IMR-90 (cell line): Measurements from ENCODE around the gene LHX8. TPM values are rescaled to one million over a fixed set of nuclear protein-coding genes. Genes with fewer than 3 reads are reported as not detected.

Source experiments
- ATAC-seq: fragments of 200-7000 bp; cut with Tn5 transposase; 2 replicates; pipeline ENCODE4 v1.9.1; 2020; ENCODE audit warnings: low read depth, mild to moderate bottlenecking, moderate library complexity
- BruUV-seq: library from RNA; stranded (reverse); fragments of 400-500 nt; replicated peaks from 2 replicates; lab custom pipeline; 2021; lab: Mats Ljungman, UMichigan
- CTCF ChIA-PET: fragments of 300-600 bp; formaldehyde crosslinking; extraction: SDS; loops from one replicate; lab custom pipeline; 2021; ENCODE audit warnings: antibody characterized with exemption; lab: Yijun Ruan, JAX
- POLR2A ChIA-PET: fragments of 300-600 bp; sonication (Branson Sonifier 250); formaldehyde crosslinking; loops from one replicate; lab custom pipeline; 2022; ENCODE audit warnings: antibody characterized with exemption; ENCODE audit not compliant: unreplicated experiment; lab: Charles Lee
- DNase-seq: peaks from one replicate; pipeline ENCODE4 v3.0.0; 2013
- H2AFZ ChIP-seq: replicated peaks from 2 replicates; pipeline ENCODE3; 2013; ENCODE audit warnings: low read length, mild to moderate bottlenecking; ENCODE audit not compliant: poor library complexity
- H2AK5ac ChIP-seq: 2 replicates; pipeline ENCODE4 v1.6.1; 2013; ENCODE audit warnings: low read depth, low read length, inconsistent platforms
- H2AK9ac ChIP-seq: replicated peaks from 2 replicates; pipeline ENCODE3; 2013; ENCODE audit warnings: mild to moderate bottlenecking, low read depth, low read length, moderate library complexity; ENCODE audit not compliant: poor library complexity
- H2BK120ac ChIP-seq: 2 replicates; pipeline ENCODE4 v1.6.1; 2013; ENCODE audit warnings: low read depth, low read length, inconsistent platforms
- H2BK15ac ChIP-seq: 3 replicates; pipeline ENCODE4 v1.6.1; 2013; ENCODE audit warnings: low read depth, low read length, inconsistent platforms
- H2BK20ac ChIP-seq: 2 replicates; pipeline ENCODE4 v1.6.1; 2013; ENCODE audit warnings: low read depth, mild to moderate bottlenecking, inconsistent platforms, low read length, moderate library complexity
- H2BK5ac ChIP-seq: 2 replicates; pipeline ENCODE4 v1.6.1; 2013; ENCODE audit warnings: mild to moderate bottlenecking, low read depth, low read length, inconsistent platforms; ENCODE audit not compliant: poor library complexity, severe bottlenecking
- H3K14ac ChIP-seq: replicated peaks from 2 replicates; pipeline ENCODE4 v1.6.1; 2013; ENCODE audit warnings: low read depth, low read length, inconsistent platforms
- H3K18ac ChIP-seq: 2 replicates; pipeline ENCODE4 v1.6.1; 2013; ENCODE audit warnings: low read depth, low read length, control low read depth
- H3K23ac ChIP-seq: 2 replicates; pipeline ENCODE4 v1.6.1; 2013; ENCODE audit warnings: low read depth, low read length, inconsistent platforms
- H3K27ac ChIP-seq: 2 replicates; pipeline ENCODE4 v1.5.1; 2013; ENCODE audit warnings: mild to moderate bottlenecking, control low read depth, low read length; ENCODE audit not compliant: insufficient read depth
- H3K27me3 ChIP-seq: 2 replicates; pipeline ENCODE4 v1.6.1; 2013; ENCODE audit warnings: low read length; ENCODE audit not compliant: control insufficient read depth, insufficient read depth
- H3K36me3 ChIP-seq: 2 replicates; pipeline ENCODE4 v1.6.1; 2013; ENCODE audit warnings: low read length, mixed read lengths; ENCODE audit not compliant: control insufficient read depth, insufficient read depth
- H3K4ac ChIP-seq: 2 replicates; pipeline ENCODE4 v1.6.1; 2013; ENCODE audit warnings: low read depth, low read length, inconsistent platforms
- H3K4me1 ChIP-seq: 2 replicates; pipeline ENCODE4 v1.6.1; 2013; ENCODE audit warnings: low read length, mixed read lengths; ENCODE audit not compliant: control insufficient read depth, insufficient read depth
- H3K4me2 ChIP-seq: 2 replicates; pipeline ENCODE4 v1.6.1; 2013; ENCODE audit warnings: low read depth, mild to moderate bottlenecking, control low read depth, low read length, moderate library complexity
- H3K4me3 ChIP-seq: 2 replicates; pipeline ENCODE4 v1.5.1; 2013; ENCODE audit warnings: low read depth, mild to moderate bottlenecking, control low read depth, low read length, moderate library complexity; ENCODE audit not compliant: insufficient read depth
- H3K56ac ChIP-seq: 2 replicates; pipeline ENCODE4 v1.6.1; 2013; ENCODE audit warnings: low read length, inconsistent platforms; ENCODE audit not compliant: insufficient read depth; ENCODE audit errors: extremely low read depth
- H3K79me1 ChIP-seq, 2 experiments: 2 replicates each; pipeline ENCODE4 v1.6.1; 2013; ENCODE audit warnings: low read length in 2 of 2, inconsistent platforms in 1 of 2, low read depth in 1 of 2
- H3K9ac ChIP-seq: 2 replicates; pipeline ENCODE4 v1.6.1; 2013; ENCODE audit warnings: low read depth, low read length, control low read depth
- H3K9me1 ChIP-seq: 2 replicates; pipeline ENCODE4 v1.6.1; 2013; ENCODE audit warnings: low read length, inconsistent platforms; ENCODE audit not compliant: insufficient read depth
- H3K9me3 ChIP-seq: 2 replicates; pipeline ENCODE4 v1.6.1; 2013; ENCODE audit warnings: low read length; ENCODE audit not compliant: control insufficient read depth, insufficient read depth
- H4K20me1 ChIP-seq: 2 replicates; pipeline ENCODE4 v1.6.1; 2013; ENCODE audit warnings: low read length, inconsistent platforms; ENCODE audit not compliant: insufficient read depth
- H4K5ac ChIP-seq: 2 replicates; pipeline ENCODE4 v1.6.1; 2013; ENCODE audit warnings: mild to moderate bottlenecking, low read depth, low read length, control low read depth
- H4K8ac ChIP-seq, 2 experiments: 2 replicates each; pipeline ENCODE4 v1.6.1; 2013; ENCODE audit warnings: low read depth in 2 of 2, low read length in 2 of 2, control low read depth in 1 of 2, inconsistent platforms in 1 of 2
- H4K91ac ChIP-seq: 2 replicates; pipeline ENCODE4 v1.6.1; 2013; ENCODE audit warnings: low read depth, low read length, inconsistent platforms; ENCODE audit not compliant: insufficient read depth
- CEBPB ChIP-seq: IDR thresholded peaks from 2 replicates; pipeline ENCODE4 v1.6.1; 2012; ENCODE audit warnings: low read depth, low read length, improper control_type of control experiment
- CHD1 ChIP-seq: IDR thresholded peaks from 2 replicates; pipeline ENCODE4 v1.6.1; 2012; ENCODE audit warnings: low read depth, low read length, improper control_type of control experiment
- FOS ChIP-seq: fragments of 150-350 bp; IDR thresholded peaks from 2 replicates; pipeline ENCODE4 v1.6.1; 2016; ENCODE audit warnings: low read depth, low read length
- MAZ ChIP-seq: IDR thresholded peaks from 2 replicates; pipeline ENCODE4 v1.6.1; 2012; ENCODE audit warnings: low read depth, mild to moderate bottlenecking, low read length, improper control_type of control experiment, moderate library complexity, borderline replicate concordance
- MXI1 ChIP-seq: IDR thresholded peaks from 2 replicates; pipeline ENCODE4 v1.6.1; 2012; ENCODE audit warnings: low read depth, mild to moderate bottlenecking, low read length, moderate library complexity, borderline replicate concordance
- RFX5 ChIP-seq: IDR thresholded peaks from 2 replicates; pipeline ENCODE4 v1.8.0; 2012; ENCODE audit warnings: low read depth, mild to moderate bottlenecking, low read length, moderate library complexity
- USF2 ChIP-seq: fragments of 150-350 bp; IDR thresholded peaks from 2 replicates; pipeline ENCODE4 v1.6.1; 2017; ENCODE audit warnings: mild to moderate bottlenecking, antibody characterized with exemption, low read length, low read depth
- WGBS, 2 experiments: methylation state at CpG; one replicate each; pipeline versions ENCODE4 v1.1.5 to v1.1.7; 2013; ENCODE audit warnings: missing lambda C conversion rate in 2 of 2; ENCODE audit not compliant: insufficient read length in 1 of 2; ENCODE audit errors: extremely low coverage in 2 of 2; 5-methylcytosine and 5-hydroxymethylcytosine counted together
- dilution Hi-C: fragments of 300-500 bp; cut with HindIII; formaldehyde crosslinking; loops from one replicate; pipeline ENCODE4 v1.14.3; 2018; ENCODE audit warnings: low sequenced_read_pairs; ENCODE audit not compliant: unreplicated experiment
- in situ Hi-C: fragments of 300-500 bp; cut with MboI; formaldehyde crosslinking; loops from 3 replicates; pipeline ENCODE4 v1.14.3; 2019; ENCODE audit warnings: low sequenced_read_pairs, inconsistent platforms, mixed read lengths
- intact Hi-C: fragments of 100-400 bp; cut with micrococcal nuclease; formaldehyde crosslinking; loops from 2 replicates; pipeline ENCODE4 v1.10.0; 2022
- polyA plus RNA-seq, 3 experiments: library from polyadenylated mRNA; depleted of rRNA; stranded (reverse); fragments of >200 nt; gene quantifications; 2 replicates each; pipeline ENCODE4 v1.2.3, GENCODE V29; 2012; ENCODE audit warnings: low replicate concordance in 1 of 3
- total RNA-seq: library from RNA; depleted of rRNA; stranded (reverse); fragments of >200 nt; gene quantifications from 2 replicates; pipeline ENCODE4 v1.2.3, GENCODE V29; 2012

Gene LHX8
- total and polyA plus RNA-seq, 2 of the 4 experiments (the other 2 are of a cell fraction), result not detected

GRCh38 chr1:75129660-75129982 lies 4.6 kb upstream of the LHX8 start:
- ATAC-seq (no peak), DNase-seq (no peak)
- Histone ChIP-seq H4K5ac (no peak overlapping the region), H3K27ac (no peak overlapping the region), H2AFZ (no peak overlapping the region), H3K4me3 (no peak overlapping the region), H3K79me1 (no peaks in the 10 kb centered on the region), H3K14ac (no peak overlapping the region), H3K56ac (no peak overlapping the region), H2BK15ac (no peak overlapping the region), H2BK120ac (no peak overlapping the region), H2AK9ac (no peak overlapping the region), H3K4me2 (no peak overlapping the region), H3K9me1 (no peaks in the 10 kb centered on the region), H3K23ac (no peak overlapping the region), H4K8ac (no peak overlapping the region), H3K36me3 (no peaks in the 10 kb centered on the region), H3K9me3 (peaks cover 2% of the 10 kb centered on the region), H3K4ac (no peak overlapping the region), H2BK20ac (no peak overlapping the region), H2AK5ac (no peak overlapping the region), H4K20me1 (no peaks in the 10 kb centered on the region), H3K4me1 (no peaks in the 10 kb centered on the region), H3K18ac (no peak overlapping the region), H2BK5ac (no peak overlapping the region), H4K91ac (no peak overlapping the region), H3K27me3 (peaks cover 75% of the 10 kb centered on the region), H3K9ac (no peak overlapping the region)
- BruUV-seq, result no TSS peak
- POLR2A ChIA-PET, result no interaction called here
- in situ Hi-C loops (no loop called here), dilution Hi-C loops (no loop called here), intact Hi-C loops (no loop called here)
- 0% methylated on average over 3 of the region's 10 CpGs; no CpG with 5 or more reads in 1 of the 2 experiments for whole genome bisulfite sequencing, 2 experiments
- CTCF ChIA-PET, result no interaction called here
- TF ChIP-seq MAZ (no peak), CHD1 (no peak), USF2 (no peak), MXI1 (no peak), CEBPB (no peak), RFX5 (no peak), FOS (no peak)
